HG02870 (cell line): Measurements from ENCODE around the gene CHFR.
"Not testable (repeated sequence)": the region's sequence is repeated elsewhere in the genome, so short reads cannot be mapped to it uniquely, and the experiment has no call there.

ENCODE experiments used
- ATAC-seq: cut with Tn5 transposase; IDR thresholded peaks from one replicate; pipeline ENCODE4 v1.9.1; 2021; ENCODE audit warnings: mild to moderate bottlenecking, moderate library complexity; ENCODE audit not compliant: unreplicated experiment

The CHFR gene

DNA sequence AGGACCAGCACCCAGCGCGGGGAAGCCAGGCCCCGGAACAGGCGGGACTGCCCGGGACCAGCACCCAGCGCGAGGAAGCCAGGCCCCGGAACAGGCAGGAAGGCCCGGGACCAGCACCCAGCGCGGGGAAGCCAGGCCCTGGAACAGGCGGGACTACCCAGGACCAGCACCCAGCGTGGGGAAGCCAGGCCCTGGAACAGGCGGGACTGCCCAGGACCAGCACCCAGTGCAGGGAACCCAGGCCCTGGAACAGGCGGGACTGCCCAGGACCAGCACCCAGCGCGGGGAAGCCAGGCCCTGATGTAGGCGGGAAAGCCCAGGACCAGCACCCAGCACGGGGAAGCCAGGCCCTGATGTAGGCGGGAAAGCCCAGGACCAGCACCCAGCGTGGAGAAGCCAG, 12.8 kb downstream of the CHFR start:
- ATAC-seq: not testable (repeated sequence)

DNA sequence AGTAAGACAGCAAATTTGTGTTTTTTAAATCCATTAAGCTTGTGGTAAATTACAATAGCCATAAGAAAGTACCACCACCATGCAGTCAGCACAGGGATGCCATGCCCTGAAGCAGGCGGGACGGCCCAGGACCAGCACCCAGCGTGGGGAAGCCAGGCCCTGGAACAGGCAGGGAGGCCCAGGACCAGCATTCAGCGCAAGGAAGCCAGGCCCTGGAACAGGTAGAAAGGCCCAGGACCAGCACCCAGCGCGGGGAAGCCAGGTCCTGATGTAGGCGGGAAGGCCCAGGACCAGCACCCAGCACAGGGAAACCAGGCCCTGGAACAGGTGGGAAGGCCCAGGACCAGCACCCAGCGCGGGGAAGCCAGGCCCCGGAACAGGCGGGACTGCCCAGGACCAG, 13.2 kb downstream of the CHFR start:
- no peak for ATAC-seq

DNA sequence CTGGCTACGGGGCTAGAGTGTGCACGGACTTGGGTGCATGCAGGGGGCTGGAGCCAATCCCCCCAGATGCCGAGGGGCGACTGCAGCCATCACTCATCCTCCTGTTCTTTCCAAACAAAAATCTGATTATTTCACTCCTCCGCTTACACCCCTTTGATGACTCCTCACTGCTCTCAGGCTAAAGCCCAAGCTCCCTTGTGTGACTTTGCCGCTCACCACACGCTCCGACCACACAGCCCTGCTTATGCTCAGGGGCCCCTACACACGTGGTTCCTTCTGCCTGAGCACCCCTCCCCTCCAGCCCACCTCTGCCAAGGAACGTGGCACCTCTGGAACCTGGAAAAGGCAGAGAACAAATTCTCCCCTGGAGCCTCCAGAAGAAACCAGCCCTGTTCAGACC, 13.7 kb downstream of the CHFR start:
- no peak for ATAC-seq

DNA sequence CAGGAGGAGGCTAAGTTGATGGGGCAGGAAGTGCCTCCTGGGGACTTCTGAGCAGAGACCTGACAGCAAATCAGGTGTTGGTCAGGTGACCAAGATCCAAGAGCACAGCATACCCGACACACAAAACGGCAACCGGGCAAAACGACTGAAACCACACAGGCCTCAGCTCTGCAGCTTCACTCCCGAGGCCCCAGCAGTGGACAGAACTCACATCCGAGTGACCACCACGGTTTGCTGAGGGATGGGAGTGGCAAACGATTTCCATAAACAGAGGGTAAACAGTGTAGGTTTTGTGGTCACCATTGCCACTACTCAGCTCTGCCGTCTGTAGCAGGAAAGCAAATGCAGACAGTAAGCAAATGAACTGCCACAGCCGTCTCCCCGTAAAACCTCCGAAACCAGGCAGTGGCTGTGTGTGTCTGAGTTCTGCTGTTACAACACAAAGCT, 14.4 kb downstream of the CHFR start:
- ATAC-seq: no peak

DNA sequence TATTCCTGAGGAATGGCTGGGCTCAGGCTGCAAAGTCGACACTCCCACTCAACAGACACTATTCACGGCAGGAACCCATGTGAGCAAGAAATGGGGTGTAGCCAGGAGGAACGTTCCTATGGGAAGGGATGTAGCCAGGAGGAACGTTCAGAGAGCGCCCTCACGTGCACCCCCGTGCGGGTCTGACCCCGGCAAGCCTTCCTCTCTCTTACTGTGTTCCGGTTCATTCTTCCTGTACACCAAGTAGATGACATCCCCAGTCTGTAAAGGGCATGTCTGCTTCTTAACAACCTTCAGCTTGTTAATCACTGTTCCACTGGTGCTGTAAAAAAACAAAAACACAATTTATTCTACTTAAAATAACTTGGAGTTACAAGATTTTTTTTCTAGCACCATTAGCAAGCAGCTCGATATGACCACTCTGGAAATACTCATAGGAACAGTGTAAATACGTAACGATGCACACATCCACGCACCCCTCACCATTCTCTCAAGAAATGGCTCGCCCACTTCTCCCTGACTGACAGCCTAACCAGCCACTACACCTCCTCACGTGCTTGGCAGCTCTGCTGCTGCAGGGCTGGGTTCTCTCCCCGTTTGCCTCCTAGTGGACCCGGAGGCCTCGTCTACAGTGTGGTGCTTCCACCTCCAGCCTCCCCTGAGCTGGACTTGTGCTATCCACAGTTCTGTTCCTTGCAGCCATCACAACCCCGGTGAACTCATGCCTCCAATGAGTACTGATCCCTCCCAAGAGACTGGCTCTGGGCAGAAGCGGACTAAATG, 15.1 kb downstream of the CHFR start:
- ATAC-seq: no peak

DNA sequence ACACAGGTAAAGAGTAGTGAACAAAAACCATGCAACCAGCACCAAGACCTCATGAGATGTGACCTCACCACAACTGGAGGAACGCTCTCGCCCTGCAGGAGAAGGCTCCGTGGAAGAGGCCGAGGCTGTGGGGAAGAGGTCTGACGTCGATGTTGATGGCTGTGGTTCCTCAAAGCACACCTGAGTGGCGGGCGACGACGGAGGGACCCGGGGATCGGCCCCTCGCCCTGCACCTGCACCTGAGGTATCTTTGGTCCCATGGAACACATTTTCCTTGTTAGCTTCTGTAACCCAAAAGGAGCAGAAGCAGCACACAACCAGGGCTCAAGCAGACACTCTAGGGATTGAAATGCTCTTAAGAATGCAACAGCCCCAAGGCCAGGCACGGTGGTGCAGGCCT, 17.9 kb downstream of the CHFR start:
- ATAC-seq: no peak

DNA sequence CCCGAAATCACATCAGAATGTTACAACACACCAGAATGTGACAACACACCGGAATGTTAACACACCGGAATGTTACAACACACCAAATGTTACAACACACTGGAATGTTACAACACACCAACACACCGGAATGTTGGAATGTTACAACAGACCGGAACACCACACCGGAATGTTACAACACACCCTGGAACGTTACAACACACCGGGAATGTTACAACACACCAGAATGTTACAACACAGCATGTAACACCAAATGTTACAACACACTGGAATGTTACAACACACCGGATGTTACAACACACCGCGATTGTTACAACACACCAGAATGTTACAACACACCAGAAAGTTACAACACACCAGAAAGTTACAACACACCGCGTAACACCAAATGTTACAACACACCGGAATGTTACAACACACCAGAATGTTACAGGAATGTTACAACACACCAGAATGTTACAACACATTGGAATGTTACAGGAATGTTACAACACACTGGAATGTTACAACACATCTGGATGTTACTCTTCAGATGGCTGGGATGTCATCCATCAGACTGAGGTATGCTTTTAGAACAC, 21.1 kb downstream of the CHFR start:
- no peak for ATAC-seq

DNA sequence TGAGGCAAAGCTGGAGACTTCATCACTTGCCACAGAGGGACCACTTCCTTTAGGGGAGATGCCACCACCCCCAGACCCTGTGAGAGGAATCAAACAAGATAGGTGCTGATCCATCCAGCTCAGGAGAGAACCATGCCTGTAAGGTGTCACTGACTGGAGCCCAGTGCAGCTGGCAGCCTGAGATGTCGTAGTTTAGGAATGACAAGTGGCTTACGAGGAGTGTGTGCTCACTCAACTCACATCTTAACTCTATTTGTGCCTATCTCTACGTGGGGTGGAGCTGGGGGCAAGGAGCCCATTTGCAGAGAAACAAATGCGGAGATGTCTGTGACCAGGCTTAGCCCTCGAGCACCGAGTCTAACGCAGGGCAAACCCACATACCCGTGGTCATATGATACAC, 25.8 kb downstream of the CHFR start:
- no peak for ATAC-seq

DNA sequence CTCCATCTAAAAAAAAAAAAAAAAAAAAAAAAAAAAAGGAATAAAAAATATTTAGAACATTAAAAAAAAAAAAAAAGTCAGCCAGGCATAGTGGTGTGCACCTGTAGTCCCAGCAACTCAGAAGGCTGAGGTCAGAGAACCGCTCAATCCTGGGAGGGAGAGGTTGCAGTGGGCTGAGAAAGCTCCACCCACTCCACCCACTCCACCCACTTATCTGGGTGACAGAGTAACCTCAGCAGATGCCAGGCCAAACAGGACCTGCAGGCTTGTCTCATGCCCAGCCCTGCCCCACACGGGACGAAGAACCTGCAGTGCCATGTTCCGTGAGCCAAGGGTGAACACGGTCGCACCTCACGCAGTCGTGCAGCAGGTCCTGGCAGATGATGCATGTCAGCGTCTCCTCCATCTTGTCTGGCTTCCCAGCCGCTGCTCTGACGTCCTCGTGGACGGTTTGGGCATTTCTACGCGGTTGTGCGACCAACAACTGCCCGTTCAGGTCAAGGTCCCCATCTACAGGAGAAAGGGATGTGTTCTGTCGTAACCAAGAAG, 28.6 kb downstream of the CHFR start:
- no peak for ATAC-seq

DNA sequence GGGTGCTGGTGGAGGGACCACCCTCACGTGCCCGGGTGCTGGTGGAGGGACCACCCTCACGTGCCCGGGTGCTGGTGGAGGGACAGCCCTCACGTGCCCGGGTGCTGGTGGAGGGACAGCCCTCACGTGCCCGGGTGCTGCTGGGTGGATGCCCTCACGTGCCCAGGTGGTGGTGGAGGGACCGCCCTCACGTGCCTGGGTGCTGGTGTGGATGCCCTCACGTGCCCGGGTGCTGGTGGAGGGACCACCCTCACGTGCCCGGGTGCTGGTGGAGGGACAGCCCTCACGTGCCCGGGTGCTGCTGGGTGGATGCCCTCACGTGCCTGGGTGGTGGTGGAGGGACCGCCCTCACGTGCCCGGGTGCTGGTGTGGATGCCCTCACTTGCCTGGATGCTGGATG, 30.4 kb downstream of the CHFR start:
- not testable (repeated sequence) for ATAC-seq

DNA sequence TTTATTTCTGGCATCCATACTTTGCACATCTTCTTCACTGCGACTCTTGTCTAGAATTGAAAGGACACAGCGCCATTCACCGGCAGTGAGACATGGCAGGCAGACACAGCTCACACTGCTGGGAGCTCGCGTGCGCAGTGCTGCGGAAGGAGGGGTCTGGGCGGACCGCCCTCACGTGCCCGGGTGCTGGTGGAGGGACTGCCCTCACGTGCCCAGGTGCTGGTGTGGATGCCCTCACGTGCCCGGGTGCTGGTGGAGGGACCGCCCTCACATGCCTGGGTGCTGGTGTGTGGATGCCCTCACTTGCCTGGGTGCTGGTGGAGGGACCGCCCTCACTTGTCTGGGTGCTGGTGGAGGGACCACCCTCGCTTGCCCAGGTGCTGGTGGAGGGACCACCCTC, 30.8 kb downstream of the CHFR start:
- ATAC-seq: no peak

DNA sequence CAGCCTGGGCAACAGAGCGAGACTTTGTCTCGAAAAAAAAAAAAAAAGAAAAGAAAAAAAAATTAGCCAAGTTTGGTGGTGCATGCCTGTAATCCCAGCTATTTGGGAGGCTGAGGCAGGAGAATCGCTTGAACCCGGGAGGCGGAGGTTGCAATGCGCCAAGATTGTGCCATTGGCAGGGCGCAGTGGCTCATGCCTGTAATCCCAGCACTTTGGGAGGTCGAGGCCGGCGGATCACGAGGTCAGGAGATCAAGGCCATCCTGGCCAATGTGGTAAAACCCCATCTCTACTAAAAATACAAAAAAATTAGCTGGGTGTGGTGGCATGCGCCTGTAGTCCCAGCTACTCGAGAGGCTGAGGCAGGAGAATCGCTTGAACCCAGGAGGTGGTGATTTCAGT, 32.2 kb downstream of the CHFR start:
- ATAC-seq: not testable (repeated sequence)

DNA sequence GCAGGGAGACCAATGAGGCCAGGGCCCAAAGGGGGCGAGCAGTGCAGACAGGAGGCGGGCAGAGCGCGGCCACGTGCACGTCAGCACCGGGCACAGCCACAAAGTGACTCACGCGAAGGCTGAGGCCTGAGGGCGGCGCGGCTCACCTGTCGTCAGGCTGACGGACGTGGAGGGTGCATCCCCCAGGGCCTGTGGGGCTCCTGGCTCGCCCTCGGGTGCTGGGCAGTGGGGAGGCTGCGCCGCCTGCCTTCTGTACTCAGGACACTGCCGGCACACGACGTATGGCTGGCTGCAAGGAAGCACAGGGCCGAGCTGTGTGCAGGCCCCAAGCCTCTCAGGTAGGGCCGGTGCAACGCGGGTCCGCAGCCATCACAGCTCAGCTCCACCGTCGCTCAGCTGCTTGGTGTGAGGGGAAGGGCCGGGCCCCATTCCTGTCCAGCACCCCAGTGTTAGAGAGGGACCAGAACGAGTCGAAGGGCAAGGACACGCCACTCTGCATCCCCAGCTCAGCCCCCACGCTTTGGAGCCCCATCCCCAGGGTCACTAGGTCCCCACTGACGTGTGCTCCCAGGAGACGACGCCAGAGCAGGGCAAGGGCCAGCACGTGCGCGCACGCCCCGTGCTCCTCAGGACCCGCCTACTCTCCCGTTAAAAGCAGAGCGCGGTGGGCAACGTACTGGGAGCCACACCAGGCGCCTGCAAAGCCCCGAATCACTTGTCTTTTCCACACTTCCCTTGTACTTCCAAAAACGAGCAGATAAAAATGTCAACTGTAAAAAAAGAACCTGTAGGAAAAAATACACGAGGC, 33.9 kb downstream of the CHFR start:
- ATAC-seq: no peak

DNA sequence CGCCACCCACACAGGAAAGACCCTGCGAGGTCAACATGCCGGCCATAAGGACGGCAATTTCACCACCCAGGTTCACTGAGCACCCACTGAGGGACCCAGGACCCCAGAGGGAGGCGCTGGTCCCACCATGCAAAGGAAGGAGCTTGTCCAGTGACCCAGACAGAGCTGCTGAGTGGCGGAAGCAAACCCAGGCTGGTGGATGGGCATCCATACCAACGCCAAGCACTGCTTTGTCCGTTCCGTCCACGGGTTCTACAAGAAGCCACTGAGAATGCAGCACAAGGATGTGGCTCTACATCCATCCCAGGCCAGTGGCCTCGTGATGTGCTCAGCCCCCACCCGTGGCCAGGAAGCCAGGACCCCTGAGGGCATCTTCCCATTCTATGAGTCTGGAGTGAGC, 34.9 kb downstream of the CHFR start:
- ATAC-seq: no peak

DNA sequence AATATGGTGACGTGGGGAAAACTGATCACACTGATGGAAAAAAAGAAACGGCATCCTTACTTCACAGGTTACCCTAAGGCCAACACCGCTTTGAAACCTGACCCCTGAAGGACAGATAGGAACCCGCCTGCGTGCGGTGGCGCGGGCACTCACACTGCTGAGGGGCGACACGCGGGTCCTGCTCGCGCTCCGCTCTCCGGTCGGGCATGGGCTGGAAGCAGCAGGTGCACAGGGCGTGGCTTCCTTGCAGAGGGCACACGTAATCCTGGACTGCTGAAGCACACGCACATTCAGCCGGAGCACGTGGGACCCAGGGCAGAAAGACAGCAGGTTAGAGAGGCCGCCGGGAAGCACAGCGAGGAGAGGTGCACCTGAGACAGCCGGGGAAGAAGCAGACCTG, 35.9 kb downstream of the CHFR start:
- no peak for ATAC-seq

DNA sequence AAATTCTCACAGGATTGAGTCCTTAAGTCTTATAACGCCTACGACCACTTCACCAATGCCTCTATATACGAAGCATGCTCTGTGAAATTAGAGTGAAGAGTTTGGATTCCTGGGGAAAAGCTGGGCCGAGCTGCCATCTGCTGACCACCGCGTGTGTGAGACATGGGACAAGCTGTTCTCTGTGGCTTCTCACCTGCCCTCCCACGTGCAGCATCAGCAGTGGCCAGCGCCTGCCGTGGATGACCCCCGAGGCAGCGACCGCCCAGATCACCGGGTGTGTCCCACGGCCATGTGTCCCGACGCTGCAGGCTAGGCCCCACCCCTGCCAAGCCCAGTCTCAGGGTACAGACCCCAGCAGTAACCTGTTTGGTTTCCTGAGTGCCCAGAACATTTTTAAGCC, 37.1 kb downstream of the CHFR start:
- ATAC-seq: no peak

DNA sequence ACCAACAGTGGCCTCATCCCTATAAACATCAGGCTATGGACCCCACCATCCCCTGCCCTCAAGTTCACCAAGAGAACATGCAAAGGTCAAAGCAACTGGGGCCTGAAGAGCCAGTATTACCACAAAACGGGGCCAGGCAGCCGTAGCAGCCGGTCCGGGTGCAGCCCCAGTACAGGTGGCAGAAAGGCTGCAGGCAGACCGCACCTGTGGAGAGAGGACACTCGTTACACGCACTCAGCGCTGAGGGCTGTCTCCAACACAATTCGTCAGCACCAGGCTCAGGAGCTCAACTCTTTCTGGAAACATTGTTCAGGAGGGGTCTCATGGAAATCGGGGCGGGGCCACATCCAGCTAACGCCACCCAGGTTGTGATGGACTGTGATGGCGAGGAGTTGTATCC, 38.9 kb downstream of the CHFR start:
- ATAC-seq: no peak

DNA sequence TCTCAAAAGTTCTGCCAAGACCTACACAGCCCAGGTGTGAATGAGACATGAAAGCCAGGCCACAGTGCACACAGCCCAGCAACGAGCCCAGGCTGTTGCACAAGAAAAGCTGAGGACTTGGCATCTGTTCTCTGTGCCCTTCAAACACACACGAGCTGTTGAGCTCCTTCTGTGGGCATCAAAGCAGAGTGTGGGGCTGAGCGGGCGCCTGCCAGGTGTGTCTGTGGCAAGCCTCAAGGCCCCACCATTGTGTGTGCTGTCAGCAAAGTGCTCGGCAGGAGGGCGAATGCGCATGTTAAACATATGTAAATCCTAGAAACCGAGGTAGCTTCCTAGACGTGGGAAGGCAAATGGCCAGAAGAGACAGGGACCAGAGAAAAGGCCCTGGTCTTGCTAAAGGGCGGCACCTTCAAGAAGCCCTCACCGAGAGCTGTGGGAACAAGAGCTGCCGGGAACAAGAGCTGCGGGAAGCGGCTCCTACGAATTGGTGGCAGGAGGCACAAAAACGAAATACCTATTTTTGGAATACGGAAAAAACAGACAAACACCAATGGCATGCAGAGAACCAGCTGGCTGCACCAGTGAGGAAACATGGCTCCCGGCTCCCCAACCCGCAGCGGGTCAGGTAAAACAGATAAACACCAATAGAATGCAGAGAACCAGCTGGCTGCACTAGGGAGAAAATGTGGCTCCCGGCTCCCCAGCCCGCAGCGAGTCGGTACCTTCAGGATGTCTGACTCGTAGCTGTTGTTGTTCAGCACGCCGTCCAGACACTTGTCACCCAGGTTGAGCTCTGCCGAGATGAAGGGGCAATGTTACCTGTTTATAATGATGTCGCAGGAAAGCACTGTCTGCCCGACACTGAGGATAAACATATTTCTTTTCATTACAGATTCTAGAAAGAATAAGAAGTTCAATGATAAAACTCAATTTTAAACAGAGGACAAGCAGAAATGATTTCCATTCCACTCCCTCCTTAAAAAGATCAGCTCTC, 39.7 kb downstream of the CHFR start:
- no peak for ATAC-seq

DNA sequence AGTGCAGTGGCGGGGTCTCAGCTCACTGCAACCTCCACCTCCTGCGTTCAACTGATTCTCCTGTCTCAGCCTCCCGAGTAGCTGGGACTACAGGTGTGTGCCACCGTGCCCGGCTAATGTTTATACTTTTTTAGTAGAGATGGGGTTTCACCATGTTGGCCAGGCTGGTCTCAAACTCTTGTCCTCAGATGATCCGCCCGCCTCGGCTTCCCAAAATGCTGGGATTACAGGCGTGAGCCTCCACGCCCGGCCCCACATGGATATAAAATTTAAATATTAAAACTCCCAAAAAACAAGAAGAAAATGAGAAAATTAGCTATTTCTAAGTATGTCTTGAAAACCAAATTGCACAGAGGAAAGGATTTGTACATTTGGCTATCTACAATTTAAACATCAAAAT, 42.7 kb downstream of the CHFR start:
- ATAC-seq: not testable (repeated sequence)

DNA sequence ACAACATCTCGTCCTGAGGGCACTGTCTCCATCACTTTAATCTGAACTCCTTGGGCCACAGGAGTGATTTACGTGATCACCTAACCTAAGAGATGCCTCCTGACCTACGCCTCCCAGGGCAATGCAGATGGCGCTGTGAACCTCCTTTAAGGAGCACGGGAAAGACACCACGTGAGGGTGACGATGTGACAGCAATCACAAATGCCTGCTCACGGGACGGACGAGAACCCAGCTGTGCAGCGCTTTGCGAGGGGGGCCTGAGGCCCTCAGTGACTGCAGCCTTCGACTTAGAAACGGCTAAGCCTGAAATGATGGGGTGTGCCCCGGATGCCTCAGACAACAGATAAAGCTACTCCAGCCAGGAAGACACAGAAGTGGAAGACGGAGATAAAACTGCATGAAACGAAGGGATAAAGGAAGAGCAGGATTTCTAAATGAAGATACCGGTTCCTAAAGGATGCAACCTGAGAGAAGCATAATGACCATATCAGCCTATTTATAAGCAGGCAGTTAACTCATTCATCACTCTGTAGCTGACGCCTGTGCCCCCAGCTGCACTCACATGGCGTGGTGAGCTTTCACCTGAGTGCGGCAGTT, 44.9 kb downstream of the CHFR start:
- no peak for ATAC-seq
